ENCODE data around the gene FOXL1. TPM values are rescaled to one million over a fixed set of nuclear protein-coding genes. Genes with fewer than 3 reads are reported as not detected.

FOXL1 gene
- total RNA-seq: 0.68 and 2.2 TPM in 2 replicates

DNA sequence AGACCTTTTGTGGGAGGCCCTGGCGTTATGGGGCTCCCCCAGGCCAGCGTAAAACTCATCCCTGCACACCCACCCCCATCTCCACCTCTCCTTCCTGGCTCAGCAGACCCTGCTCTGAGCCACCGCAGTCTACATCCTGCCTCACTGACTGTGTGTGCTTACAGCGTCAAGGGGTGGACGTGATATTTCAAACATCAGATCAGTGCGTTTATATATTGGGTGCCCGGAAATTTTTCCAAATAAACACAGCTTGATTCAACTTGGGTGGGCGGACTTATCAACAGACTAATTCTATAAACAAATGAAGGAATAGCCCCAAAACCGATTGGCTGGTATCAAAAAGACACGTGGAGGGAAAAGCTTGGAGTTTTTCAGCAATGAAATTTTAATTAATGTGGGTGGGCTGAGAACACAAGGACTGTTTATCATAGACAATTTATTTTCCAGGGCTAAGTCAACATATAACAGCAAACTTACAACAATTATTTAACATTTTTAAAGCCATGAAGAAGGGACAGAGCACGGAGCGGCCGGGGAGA, at the start of gene FOXL1:
Gene FOXL1 (plus strand): TSS at position 489 of the 539 bp plus-strand sequence. CDS start 175 bp downstream, outside the sequence.
- peak; percentile 74 for DNase-seq

- DNase-seq: no peak
Measured at GRCh38 chr16:86529160-86529559, 49.2 kb upstream of the FOXL1 start.

DNA sequence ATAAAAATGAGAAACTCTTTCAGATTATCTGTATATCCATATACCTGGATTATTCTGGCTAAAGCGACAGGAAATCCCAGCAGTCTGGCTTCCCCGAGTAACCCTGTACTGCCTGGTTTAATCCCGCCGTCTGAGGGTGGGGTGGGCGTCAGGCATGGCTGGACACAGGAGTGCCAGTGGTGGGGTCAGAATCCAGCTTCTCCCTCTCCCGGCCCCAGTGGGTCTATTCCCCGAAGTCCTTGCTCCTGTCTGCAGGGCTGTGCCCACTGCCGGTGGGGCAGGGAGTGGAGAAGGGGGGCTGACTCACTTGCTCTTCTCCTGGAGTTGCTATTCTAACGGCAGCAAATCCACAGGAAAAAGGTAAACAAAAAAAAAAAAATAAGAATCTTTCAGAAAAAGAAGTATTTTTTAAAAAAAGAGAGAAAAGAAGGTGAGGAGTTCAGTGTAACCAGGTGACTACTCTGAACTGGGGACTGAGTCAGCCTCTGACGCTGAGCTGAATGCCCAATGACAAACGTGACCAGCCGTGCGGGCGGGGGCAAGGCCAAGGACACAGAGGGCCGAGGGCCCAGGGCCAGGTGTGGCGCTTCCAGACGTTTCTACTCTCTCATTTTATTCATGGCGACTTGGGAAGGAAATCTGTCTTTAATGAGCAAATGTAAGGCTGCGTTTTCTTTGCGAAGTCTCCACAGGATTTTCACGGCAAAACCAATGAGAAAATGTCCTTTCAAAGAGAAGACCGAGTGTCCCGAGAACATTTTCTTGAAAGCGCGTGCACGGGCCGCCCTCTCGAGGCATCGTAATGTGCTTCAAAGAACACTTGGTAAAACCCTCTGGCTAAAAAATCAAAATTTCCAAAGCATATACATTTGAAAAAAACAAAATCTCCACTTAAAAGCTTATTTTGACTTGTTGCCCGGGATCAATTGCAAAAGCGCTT, 47.8 kb upstream of the FOXL1 start:
- DNase-seq: no peak

DNA sequence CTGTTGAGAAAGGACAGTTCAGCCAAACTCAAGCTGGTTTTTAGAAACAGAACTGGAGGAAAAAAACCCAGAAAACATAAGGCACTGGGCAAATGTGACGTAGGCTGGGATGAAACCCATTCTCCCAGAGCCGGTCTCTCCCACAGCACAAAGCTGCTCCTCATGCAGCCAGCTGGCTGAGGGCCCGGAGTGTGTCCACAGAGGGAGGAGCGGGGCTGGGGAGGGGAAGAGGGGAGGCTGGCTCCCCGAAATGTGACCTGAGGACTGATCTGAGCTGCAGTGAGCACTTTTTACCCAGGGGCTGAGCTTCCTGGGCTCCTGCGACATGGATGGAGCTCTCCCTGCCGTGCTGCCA, 47.2 kb upstream of the FOXL1 start:
- DNase-seq: no peak

- DNase-seq: no peak
Measured at GRCh38 chr16:86531641-86532525, 46.5 kb upstream of the FOXL1 start.

GRCh38 chr16:86532526-86532815, 45.9 kb upstream of the FOXL1 start:
- DNase-seq: no peak

DNA sequence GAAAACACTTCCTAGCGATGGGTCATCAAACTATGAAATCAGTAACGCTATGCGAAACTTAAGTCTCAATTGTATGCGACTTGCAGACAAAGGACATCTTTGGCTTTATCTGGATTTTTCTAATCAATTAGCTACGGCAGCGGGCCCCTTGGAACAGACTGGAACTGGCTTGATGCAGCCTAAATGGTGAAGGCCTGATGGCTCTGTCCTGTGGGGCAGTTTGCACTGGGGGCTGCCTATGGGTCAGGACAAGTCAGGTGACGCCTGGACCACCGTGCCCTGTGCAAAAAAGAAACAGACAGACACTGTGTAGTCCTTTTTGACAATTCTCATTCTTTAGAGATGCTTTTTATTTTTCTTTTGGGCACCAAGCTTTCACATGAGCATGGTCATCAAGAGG, 45.3 kb upstream of the FOXL1 start:
- DNase-seq: no peak

DNA sequence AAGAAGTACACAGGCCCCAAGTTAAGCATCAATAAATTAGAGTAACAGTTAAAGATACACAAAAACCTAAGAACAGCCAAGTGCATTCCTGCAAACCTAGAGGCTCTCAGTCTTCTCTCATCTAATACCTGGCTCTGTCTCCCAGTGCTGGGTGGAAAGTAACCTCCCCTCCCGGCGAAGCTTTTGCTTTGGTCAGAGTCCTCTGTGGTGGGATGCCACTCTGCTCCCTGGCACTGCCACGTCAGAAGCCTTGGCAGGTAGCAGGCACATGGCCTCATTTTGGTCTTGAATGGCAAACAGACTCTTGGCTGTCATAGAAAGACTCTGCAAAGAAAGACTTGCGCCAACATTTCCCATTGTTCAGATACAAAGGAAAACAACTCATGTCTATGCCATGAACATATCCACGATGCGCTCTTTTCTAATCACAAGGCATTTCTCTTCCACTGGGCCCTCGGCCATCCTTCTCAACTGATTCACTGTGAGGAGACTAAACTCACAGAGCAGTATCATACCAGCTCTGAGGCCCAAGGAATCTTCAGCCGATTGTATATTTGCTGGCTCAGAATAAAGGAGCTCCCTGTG, 44.5 kb upstream of the FOXL1 start:
- no peak for DNase-seq

DNA sequence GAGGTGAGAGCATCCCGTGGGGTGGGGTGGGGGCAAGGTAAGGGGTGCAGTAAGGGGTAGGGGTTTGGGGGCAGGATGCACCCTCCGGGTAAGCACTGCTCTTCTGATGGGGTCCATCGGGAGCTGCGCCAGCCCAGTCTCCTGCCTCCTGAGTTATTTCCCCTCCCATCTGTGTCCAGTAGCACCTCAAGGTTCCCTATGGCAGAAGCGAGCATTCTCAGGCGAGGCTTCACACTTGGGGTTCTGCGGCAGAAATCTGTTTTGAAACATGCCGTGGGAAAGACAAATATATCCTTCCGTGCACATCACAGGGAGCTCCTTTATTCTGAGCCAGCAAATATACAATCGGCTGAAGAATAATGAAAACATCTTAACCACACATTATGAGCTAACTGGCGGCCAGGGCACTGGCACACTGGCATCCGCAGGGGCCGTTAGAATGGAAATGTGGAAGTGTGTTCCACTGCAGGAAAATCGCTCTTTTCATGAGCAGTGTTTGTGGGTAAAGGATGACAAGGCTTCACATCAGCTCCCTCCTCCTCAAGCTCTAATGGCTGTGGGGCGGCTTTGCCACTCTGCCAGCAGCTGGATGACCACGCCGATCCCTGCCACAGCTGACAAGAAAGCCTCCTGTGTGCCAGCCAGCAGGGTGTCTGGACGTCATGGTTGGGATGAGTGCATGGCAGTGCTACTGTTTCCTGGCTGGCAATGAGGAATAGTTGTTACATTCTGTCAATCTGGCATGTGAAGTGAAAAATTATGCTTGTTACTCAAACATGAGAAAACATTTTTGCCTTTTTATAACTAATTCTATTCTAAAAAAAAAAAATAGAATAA, 43.4 kb upstream of the FOXL1 start:
- DNase-seq: no peak

DNA sequence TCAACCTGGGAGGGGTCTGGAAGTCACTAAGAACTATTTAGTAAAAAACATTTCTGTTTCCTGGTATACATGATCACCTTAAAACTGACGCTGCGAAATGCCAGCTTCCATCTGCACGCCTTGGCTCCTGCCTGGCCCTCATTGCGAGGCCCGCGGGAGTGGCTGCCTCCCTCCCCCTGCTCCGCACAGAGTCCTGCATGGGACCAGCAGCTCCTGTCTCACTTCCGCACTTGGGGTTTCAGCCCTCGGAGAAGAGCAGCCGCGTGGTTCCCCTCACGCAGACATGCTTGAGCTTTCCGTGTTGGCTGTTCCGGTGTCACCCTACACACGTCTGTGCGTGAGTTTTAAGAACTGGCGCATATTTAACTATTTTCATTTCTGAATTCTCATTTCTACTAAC, 41.7 kb upstream of the FOXL1 start:
- no peak for DNase-seq

DNA sequence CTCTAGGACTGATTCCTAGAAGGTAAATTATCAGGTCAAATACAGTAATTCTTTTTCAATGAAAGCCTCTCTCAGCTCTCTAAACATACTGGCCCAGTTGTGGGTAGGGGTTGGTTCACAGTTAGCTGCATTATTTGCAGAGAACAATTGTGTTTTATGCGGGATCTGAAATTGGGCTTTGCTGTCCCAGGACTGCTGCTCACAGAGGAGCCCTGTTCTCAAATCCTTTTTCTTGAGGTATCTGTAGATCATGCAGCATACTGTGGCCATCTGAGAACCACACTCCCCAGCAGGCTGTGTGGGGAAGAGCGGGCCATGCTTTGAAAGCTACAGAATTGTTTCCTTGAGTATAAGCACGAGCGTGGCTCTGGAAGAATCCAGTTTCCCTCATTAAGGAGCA, 40.9 kb upstream of the FOXL1 start:
- no peak for DNase-seq

- DNase-seq: no peak
Measured at GRCh38 chr16:86538196-86538780, 40.1 kb upstream of the FOXL1 start.

DNA sequence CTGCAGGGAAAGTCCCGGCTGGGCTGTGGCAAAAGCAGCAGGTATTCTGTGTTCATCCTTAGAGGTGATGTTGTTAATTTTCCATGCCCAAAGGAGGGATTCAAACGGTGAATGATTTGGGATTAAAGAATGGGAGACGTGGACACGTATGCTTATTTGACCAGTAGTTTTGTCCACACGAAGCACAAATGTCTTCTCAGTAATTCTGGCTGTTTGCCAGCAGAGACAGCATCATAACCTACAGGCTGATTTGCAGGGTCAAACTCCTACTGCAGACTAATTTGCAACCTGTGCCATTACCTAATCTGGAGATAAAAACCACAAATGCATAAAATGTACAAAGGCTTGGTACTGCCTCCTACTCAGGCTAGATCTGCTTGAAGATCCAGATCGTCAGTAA, 37.5 kb upstream of the FOXL1 start:
- no peak for DNase-seq

GRCh38 chr16:86541560-86541959, 36.8 kb upstream of the FOXL1 start:
- DNase-seq: no peak

DNA sequence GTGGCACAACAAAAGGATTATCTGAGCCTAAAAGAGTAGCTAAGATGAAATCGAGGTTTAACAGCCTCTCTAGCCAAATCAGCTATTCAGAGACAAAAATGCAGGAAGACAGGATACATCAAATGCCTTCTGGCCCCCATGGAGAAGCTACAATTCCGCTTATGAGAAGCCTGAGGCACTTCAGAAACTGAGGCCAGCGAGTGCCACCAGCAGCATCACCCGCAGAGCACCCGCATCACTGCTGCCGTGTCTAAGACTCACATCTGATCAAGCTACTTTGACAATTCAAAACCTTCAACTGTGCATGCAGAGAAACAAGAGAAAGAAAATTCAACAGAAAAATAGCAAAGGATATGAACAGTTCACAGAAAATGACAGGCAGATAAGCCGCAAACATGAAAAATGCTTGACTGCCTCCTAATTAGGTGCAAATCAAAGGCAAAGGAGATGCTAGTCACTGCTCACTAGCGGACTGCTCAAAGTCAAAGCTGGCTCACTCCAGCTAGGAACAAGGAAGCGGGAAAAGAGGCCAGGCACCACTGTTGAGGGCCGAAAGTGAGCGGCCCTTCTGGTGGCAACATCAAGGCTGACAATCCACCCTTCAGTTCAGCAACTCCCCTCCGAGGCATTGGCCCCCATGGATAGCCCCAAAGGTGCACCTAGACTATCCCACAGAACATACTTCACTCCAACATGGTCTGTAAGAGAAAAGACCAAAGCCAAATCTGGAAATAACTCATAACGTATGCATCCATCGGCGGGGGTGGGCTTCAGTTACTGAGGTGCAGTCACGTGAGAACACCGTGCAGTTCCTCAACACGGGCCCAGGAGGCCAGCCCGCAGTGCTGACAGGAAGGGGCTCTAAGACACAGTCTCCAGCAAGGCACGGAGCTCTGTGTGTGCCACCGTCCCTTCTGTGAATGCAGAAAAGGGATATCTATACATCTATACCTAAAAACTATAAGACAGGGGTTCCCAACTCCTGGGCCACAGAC, 35.3 kb upstream of the FOXL1 start:
- no peak for DNase-seq

GRCh38 chr16:86545481-86545880, 32.9 kb upstream of the FOXL1 start:
- DNase-seq: no peak

DNA sequence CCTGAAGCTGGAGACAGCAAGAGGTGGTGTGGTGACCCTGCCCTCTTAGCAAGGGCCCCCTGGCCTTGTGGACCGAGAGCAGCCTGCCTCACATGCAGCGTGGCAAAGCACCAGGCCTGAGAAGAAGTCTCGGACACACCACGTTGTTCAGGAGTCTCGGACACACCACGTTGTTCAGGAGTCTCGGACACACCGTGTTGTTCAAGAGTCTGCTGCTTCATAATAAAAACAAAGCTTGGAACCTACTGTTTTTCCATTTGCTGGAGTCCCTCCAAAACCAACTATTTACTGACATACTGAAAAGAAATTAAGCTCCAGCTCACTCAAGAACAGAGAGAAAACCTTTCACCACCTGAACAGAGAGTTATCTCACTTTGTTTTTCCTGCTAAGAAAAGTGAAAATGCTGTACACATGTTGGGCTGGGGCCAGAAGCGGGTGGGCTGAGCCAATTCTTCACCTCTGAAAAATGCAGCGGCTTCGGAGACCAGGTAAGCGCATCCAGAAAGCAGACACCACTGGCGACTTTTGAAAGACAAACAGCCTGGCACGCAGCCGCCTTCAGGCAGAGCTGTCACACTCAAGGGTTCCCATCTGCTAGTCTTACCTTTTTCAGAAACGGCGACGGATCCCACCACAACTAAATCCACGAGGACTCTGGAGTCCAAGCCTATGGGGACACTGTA, 32.3 kb upstream of the FOXL1 start:
- DNase-seq: no peak

DNA sequence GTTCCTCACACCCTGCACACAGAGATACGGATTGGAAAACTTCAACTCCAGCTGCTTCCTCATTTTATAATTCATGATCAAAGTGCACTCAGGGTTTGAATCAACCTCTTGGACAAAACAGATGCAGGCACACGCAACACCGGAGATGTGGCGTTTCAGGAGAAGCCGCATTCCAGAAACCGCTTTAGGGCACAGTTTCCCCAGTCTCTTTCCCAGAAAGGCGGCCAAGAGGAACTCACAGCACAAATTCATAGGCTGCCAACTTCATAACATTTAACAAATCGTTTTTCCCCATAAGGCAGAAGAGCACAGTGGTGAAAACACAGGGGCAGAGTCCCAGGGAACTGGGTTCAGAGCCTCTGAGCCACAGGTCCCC, 31.7 kb upstream of the FOXL1 start:
- no peak for DNase-seq

GRCh38 chr16:86547286-86547685, 31.1 kb upstream of the FOXL1 start:
- DNase-seq: no peak

All from dermis blood vessel endothelial cell (primary cell).